NCI-H748 treated with DMSO at 0.1 percent for 48 hours (cell line): ENCODE results near the gene SRC.

ENCODE experiments used
- DNase-seq: peaks from one replicate; lab custom pipeline; 2025; lab: John Stamatoyannopoulos, UW

Gene SRC

GRCh38 chr20:37414224-37415035 lies 68.5 kb downstream of the SRC start:
- DNase-seq, result no peak

GRCh38 chr20:37415118-37416085 lies 69.5 kb downstream of the SRC start:
- DNase-seq, result no peak

GRCh38 chr20:37416100-37416847 lies 70.3 kb downstream of the SRC start:
- DNase-seq, result no peak

- no peak for DNase-seq
These were observed 71.1 kb downstream of the SRC start for GRCh38 chr20:37416848-37417616.

GRCh38 chr20:37417617-37418467 lies 71.9 kb downstream of the SRC start:
- DNase-seq, result no peak

GRCh38 chr20:37418591-37419109 lies 72.7 kb downstream of the SRC start:
- DNase-seq, result no peak

GRCh38 chr20:37419307-37419706 lies 73.4 kb downstream of the SRC start:
- no peak for DNase-seq

GRCh38 chr20:37419774-37420542 lies 74.0 kb downstream of the SRC start:
- no peak for DNase-seq

- DNase-seq, result no peak
These were observed 74.7 kb downstream of the SRC start for GRCh38 chr20:37420610-37421009.

GRCh38 chr20:37421060-37421905 lies 75.3 kb downstream of the SRC start:
- DNase-seq, result no peak

GRCh38 chr20:37421988-37422387 lies 76.0 kb downstream of the SRC start:
- no peak for DNase-seq

- DNase-seq, result no peak
These were observed 76.9 kb downstream of the SRC start for GRCh38 chr20:37422791-37423286.

- no peak for DNase-seq
These were observed 77.6 kb downstream of the SRC start for GRCh38 chr20:37423545-37423944.

GRCh38 chr20:37424062-37424851 lies 78.3 kb downstream of the SRC start:
- DNase-seq, result no peak

GRCh38 chr20:37425103-37425625 lies 79.2 kb downstream of the SRC start:
- no peak for DNase-seq

GRCh38 chr20:37426106-37426505 lies 80.2 kb downstream of the SRC start:
- DNase-seq, result no peak

- DNase-seq, result no peak
These were observed 81.0 kb downstream of the SRC start for GRCh38 chr20:37426978-37427377.
